GM21423 (cell line): Measurements from ENCODE around the gene STIP1.
A peak's percentile ranks its signal among the peaks of the same experiment; 100 is the strongest.

Experiments used
- ATAC-seq: cut with Tn5 transposase; IDR thresholded peaks from one replicate; pipeline ENCODE4 v1.9.1; 2021; ENCODE audit warnings: mild to moderate bottlenecking, moderate library complexity; ENCODE audit not compliant: unreplicated experiment

The STIP1 gene

GRCh38 chr11:64220271-64220670 is 34.3 kb downstream of the STIP1 start:
- ATAC-seq, result no peak

GRCh38 chr11:64220798-64221197 is 34.8 kb downstream of the STIP1 start:
- no peak for ATAC-seq

GRCh38 chr11:64222651-64223000 is 36.7 kb downstream of the STIP1 start:
- no peak for ATAC-seq

GRCh38 chr11:64223001-64223651 is 37.2 kb downstream of the STIP1 start:
- no peak for ATAC-seq

GRCh38 chr11:64224151-64224890 is 38.4 kb downstream of the STIP1 start:
- no peak for ATAC-seq

GRCh38 chr11:64224891-64225607 is 39.1 kb downstream of the STIP1 start:
- no peak for ATAC-seq

- peak; percentile 38 for ATAC-seq
These were observed 39.9 kb downstream of the STIP1 start, which contains the start of the genes NUDT22 and TRPT1 for GRCh38 chr11:64225608-64226506. NUDT22 (plus strand) TSS chr11:64226274; CDS start chr11:64226653, 379 bp downstream. TRPT1 (minus strand) TSS chr11:64226186; CDS start chr11:64225860, 326 bp downstream.

GRCh38 chr11:64226507-64227051 is 40.6 kb downstream of the STIP1 start:
- peak; percentile 27 for ATAC-seq

- no peak for ATAC-seq
These were observed 41.5 kb downstream of the STIP1 start for GRCh38 chr11:64227405-64227956.

GRCh38 chr11:64229090-64229743 is 43.2 kb downstream of the STIP1 start:
- ATAC-seq, result no peak

DNA sequence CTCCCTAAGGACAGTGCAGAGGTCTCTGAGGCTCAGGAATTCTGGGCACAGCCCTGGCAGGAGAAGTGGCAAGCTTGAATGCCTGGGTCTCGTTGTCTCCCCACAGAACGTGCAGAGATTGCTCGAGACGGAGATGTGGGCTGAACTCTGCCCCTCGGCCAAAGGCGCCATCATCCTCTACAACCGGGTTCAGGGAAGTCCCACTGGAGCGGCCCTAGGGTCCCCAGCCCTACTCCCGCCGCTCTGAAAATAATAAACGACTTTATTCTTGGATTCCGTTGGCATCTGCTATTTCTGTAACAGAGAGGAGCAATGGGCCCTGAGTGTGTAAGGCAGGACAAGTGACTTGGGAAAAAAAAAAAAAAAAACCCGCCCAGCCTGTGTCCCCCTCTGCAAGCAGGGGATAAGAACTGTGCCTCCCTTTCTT is 43.8 kb downstream of the STIP1 start:
- no peak for ATAC-seq

- peak; percentile 43 for ATAC-seq
These were observed 44.4 kb downstream of the STIP1 start, which contains the start of gene DNAJC4 for GRCh38 chr11:64230171-64230984. DNAJC4 (plus strand) TSS chr11:64230548; CDS start chr11:64230855, 307 bp downstream.

GRCh38 chr11:64230985-64231365 is 45.0 kb downstream of the STIP1 start:
- no peak for ATAC-seq

GRCh38 chr11:64231546-64231945 is 45.6 kb downstream of the STIP1 start:
- no peak for ATAC-seq

DNA sequence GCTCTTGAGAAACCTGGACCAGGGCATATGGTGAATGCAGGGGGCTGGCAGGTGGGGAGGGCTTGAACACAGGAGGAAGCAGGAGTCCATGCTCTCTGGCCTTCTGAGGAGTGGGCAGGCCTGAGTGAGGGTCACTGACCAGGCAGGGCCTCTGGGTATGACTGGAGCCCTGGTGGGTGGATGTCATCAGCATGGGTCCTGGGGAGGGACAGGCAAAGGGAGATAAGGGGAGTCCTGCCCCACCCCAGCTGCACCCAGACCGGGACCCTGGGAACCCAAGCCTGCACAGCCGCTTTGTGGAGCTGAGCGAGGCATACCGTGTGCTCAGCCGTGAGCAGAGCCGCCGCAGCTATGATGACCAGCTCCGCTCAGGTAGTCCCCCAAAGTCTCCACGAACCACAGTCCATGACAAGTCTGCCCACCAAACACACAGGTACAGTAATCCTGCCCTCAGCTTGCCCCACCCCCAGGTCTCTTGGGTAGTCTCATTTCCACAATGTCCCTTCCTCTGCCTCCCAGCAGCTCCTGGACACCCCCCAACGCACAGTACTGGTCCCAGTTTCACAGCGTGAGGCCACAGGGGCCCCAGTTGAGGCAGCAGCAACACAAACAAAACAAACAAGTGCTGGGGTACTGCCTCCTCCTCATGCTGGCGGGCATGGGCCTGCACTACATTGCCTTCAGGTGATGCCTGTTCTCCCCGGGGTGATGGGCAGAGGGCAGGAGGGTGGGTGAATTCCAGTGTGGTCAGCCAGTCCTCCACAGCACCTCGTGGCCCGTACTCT is 46.4 kb downstream of the STIP1 start:
- ATAC-seq, result no peak

DNA sequence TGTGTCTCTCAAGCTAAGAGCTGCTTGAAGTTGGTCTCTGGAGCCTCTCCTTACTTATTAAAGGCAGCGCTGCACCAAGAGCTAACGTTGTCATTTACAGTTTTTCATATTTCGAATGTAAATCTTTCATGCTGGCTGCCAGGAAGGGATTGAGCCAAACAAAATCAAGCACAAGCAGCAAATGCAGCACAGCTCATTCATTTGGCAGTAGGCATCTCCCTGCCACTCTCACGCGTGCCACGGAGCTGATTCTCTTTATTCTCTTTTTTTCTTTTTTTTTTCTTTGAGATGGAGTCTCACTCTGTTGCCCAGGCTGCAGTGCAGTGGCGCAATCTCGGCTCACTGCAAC is 47.0 kb downstream of the STIP1 start:
- no peak for ATAC-seq

GRCh38 chr11:64233913-64234586 is 48.1 kb downstream of the STIP1 start, which contains the start of gene VEGFB:
VEGFB (plus strand) TSS chr11:64234584; CDS start chr11:64234834, 250 bp downstream.
- peak; percentile 37 for ATAC-seq
